IgD-negative memory B cell (primary cell): Measurements from ENCODE around the gene SLC25A51. TPM values are rescaled to one million over a fixed set of nuclear protein-coding genes. Genes with fewer than 3 reads are reported as not detected.

Source experiments
- H3K27ac Mint-ChIP-seq, 3 donors: one replicate each; pipeline ENCODE4 v1.8.0; 2020 to 2022; ENCODE audit warnings: mild to moderate bottlenecking in 3 of 3, mixed read lengths in 3 of 3, moderate library complexity in 1 of 3
- H3K27me3 Mint-ChIP-seq: one replicate; pipeline ENCODE4 v1.8.0; 2021; ENCODE audit warnings: mixed read lengths
- H3K36me3 Mint-ChIP-seq: one replicate; pipeline ENCODE4 v1.8.0; 2020; ENCODE audit warnings: mild to moderate bottlenecking, mixed read lengths
- H3K4me1 Mint-ChIP-seq, 3 donors: one replicate each; pipeline ENCODE4 v1.8.0; 2020 to 2022; ENCODE audit warnings: mixed read lengths in 3 of 3, mild to moderate bottlenecking in 1 of 3
- H3K4me3 Mint-ChIP-seq, 4 donors: one replicate each; pipeline ENCODE4 v1.8.0; 2020 to 2022; ENCODE audit warnings: mild to moderate bottlenecking in 4 of 4, mixed read lengths in 4 of 4, moderate library complexity in 3 of 4
- H3K9me3 Mint-ChIP-seq, 3 donors: one replicate each; pipeline ENCODE4 v1.8.0; 2020 to 2021; ENCODE audit warnings: mixed read lengths in 3 of 3, mild to moderate bottlenecking in 1 of 3
- polyA plus RNA-seq: library from polyadenylated mRNA; unstranded; fragments of 300-500 nt; fragmentation: Illumina TruSeq; gene quantifications from one replicate; pipeline ENCODE4 v1.2.3, GENCODE V29; 2021

The SLC25A51 gene
- polyA plus RNA-seq, 1 donor from 2014 or later = 13.1 TPM

- Mint-ChIP-seq H3K27ac (no peak overlapping the region), H3K4me3 (no peak overlapping the region), H3K9me3 (no peaks in the 10 kb centered on the region), H3K36me3 (peaks cover 2% of the 10 kb centered on the region), H3K4me1 (no peaks in the 10 kb centered on the region), H3K27me3 (peaks cover 10% of the 10 kb centered on the region)
Measured at GRCh38 chr9:37943345-37944265, 39.7 kb upstream of the SLC25A51 start.

GRCh38 chr9:37942621-37943344 lies 38.9 kb upstream of the SLC25A51 start:
- no peaks in the 10 kb centered on the region for H3K4me1 Mint-ChIP-seq

GRCh38 chr9:37941253-37941652 lies 37.3 kb upstream of the SLC25A51 start:
- Mint-ChIP-seq H3K27ac (no peak overlapping the region), H3K27me3 (peaks cover 10% of the 10 kb centered on the region), H3K4me3 (no peak overlapping the region), H3K36me3 (peaks cover 2% of the 10 kb centered on the region), H3K9me3 (no peaks in the 10 kb centered on the region), H3K4me1 (no peaks in the 10 kb centered on the region)

More at GRCh38 chr9:37942621-37943344, 38.9 kb upstream of the SLC25A51 start:
- no peak overlapping the region for H3K4me3 Mint-ChIP-seq
- H3K9me3 Mint-ChIP-seq = no peaks in the 10 kb centered on the region
- peaks cover 2% of the 10 kb centered on the region for H3K36me3 Mint-ChIP-seq
- peaks cover 10% of the 10 kb centered on the region for H3K27me3 Mint-ChIP-seq
- no peak overlapping the region for H3K27ac Mint-ChIP-seq

DNA sequence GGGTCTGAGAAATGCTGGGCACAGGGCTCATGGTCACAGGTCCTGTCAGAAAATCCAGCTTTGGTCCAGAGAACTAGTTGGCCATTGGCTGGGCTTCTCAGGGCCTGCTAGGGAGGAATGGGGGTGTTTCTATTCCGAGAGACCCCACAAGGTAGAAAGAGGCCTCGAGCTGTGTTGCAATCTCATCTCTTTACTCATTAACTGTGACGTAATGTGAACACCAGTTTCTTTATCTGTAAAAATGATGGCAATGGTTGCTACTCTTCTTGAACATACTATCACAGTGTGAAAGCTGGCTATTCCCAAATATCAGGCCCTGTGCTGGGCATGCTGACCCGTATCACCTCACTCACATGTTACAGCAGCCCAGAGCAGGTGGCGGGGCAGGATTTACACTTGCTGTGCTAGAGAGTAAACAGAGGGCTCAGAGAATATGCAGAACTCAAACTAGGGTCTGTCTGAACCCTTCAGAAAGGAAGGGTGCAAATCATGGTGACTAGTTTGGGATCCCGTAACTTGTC lies 35.7 kb upstream of the SLC25A51 start:
- Mint-ChIP-seq H3K27me3 (peaks cover 4% of the 10 kb centered on the region), H3K9me3 (no peaks in the 10 kb centered on the region), H3K36me3 (peaks cover 2% of the 10 kb centered on the region), H3K27ac (no peak overlapping the region), H3K4me1 (no peaks in the 10 kb centered on the region), H3K4me3 (no peak overlapping the region)

GRCh38 chr9:37938121-37938891 lies 34.4 kb upstream of the SLC25A51 start:
- H3K9me3 Mint-ChIP-seq = no peaks in the 10 kb centered on the region
- H3K27ac Mint-ChIP-seq = no peak overlapping the region
- peaks cover 2% of the 10 kb centered on the region for H3K36me3 Mint-ChIP-seq
- peaks cover 4% of the 10 kb centered on the region for H3K27me3 Mint-ChIP-seq
- no peak overlapping the region for H3K4me3 Mint-ChIP-seq
- H3K4me1 Mint-ChIP-seq = no peaks in the 10 kb centered on the region

- Mint-ChIP-seq H3K36me3 (peaks cover 2% of the 10 kb centered on the region), H3K4me3 (no peak overlapping the region), H3K4me1 (no peaks in the 10 kb centered on the region), H3K27ac (no peak overlapping the region), H3K9me3 (no peaks in the 10 kb centered on the region), H3K27me3 (peaks cover 2% of the 10 kb centered on the region)
Measured at GRCh38 chr9:37937366-37937765, 33.4 kb upstream of the SLC25A51 start.

DNA sequence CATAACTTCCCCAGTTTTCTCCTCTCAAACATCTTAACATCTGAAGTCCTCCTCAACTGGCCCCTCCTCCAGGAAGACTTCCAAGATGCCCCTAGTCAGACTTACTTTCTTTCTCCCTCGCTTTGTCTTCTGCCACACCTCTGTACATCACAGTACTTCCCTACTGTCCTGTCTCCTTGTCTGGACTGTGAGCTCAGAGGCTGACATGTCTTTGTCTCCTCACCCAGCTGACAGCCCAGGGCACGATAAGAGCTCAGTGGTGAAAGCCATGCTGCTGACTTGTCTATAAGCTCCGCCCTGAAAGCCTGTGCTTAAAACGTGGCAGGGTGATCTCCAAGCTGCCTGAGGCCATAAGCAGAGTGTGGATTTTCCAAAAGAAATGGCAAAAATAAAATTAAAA lies 33.0 kb upstream of the SLC25A51 start:
- Mint-ChIP-seq H3K36me3 (peaks cover under 1% of the 10 kb centered on the region), H3K4me3 (no peak overlapping the region), H3K4me1 (no peaks in the 10 kb centered on the region), H3K27ac (peak overlapping the region in 1 of 3 donors; percentile 54), H3K27me3 (peaks cover under 1% of the 10 kb centered on the region), H3K9me3 (no peaks in the 10 kb centered on the region)

- Mint-ChIP-seq H3K9me3 (no peaks in the 10 kb centered on the region), H3K27me3 (no peaks in the 10 kb centered on the region), H3K27ac (peak overlapping the region in 1 of 3 donors; percentile 59), H3K4me3 (no peak overlapping the region), H3K36me3 (no peaks in the 10 kb centered on the region), H3K4me1 (no peaks in the 10 kb centered on the region)
Measured at GRCh38 chr9:37936376-37936775, 32.4 kb upstream of the SLC25A51 start.

GRCh38 chr9:37935096-37935495 lies 31.2 kb upstream of the SLC25A51 start:
- no peak overlapping the region for H3K4me3 Mint-ChIP-seq
- no peaks in the 10 kb centered on the region for H3K36me3 Mint-ChIP-seq
- H3K9me3 Mint-ChIP-seq = peaks cover 0 to 4% (median 0%) of the 10 kb centered on the region in 3 donors
- H3K27me3 Mint-ChIP-seq = no peaks in the 10 kb centered on the region
- H3K4me1 Mint-ChIP-seq = no peaks in the 10 kb centered on the region
- no peak overlapping the region for H3K27ac Mint-ChIP-seq

DNA sequence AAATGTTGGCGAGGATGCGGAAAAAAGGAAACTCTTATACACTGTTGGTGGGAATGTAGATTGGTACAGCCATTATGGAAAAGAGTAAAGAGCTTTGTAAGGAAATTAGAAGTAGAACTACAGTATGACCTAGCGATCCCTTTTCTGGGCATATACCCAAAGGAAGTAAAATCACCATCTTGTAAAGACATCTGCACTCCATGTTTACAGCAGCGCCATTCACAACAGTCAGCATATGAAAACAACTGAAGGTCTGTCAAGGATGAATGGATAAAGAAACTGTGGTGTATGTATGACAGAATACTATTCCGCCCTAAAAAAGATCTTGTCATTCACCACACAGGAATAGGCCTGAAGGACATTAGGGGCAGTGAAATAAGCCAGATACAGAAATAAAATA lies 27.7 kb upstream of the SLC25A51 start:
- Mint-ChIP-seq H3K4me3 (no peak overlapping the region), H3K36me3 (no peaks in the 10 kb centered on the region), H3K9me3 (peaks cover 0 to 4% (median 0%) of the 10 kb centered on the region in 3 donors), H3K27me3 (peaks cover 2% of the 10 kb centered on the region), H3K4me1 (no peaks in the 10 kb centered on the region), H3K27ac (no peak overlapping the region)

DNA sequence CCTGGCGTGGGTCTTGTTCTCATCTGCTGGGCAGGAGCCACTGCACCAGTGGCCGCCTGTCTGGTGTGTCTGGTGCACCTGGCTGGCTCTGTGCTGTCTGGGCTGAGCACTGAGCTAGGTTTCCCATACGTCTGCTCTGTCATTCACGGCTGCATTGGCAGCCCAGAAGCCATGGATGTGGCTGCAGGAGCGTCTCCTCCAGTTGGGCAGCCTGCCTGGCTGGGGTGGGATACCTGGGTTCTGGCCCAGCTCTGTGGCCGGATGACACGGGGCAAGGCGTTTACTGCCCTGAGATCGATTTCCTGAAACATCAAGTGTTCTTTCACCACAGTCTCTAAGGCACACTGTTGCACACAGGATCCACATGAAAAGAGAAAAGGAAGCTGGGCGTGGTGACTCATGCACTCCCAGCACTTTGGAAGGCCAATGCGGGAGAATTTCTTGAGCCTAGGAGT lies 25.5 kb upstream of the SLC25A51 start:
- H3K27ac Mint-ChIP-seq = peak overlapping the region in 1 of 3 donors; percentile 57
- H3K4me3 Mint-ChIP-seq = no peak overlapping the region
- H3K27me3 Mint-ChIP-seq = peaks cover 5% of the 10 kb centered on the region
- H3K36me3 Mint-ChIP-seq = no peaks in the 10 kb centered on the region
- no peaks in the 10 kb centered on the region for H3K4me1 Mint-ChIP-seq
- H3K9me3 Mint-ChIP-seq = peaks cover 0 to 4% (median 0%) of the 10 kb centered on the region in 3 donors

GRCh38 chr9:37928552-37929430 lies 24.9 kb upstream of the SLC25A51 start:
- Mint-ChIP-seq H3K36me3 (no peaks in the 10 kb centered on the region), H3K4me3 (peak overlapping the region in 1 of 4 donors; percentile 28), H3K4me1 (no peaks in the 10 kb centered on the region), H3K27ac (peak overlapping the region in 1 of 3 donors; percentile 57), H3K27me3 (peaks cover 5% of the 10 kb centered on the region), H3K9me3 (peaks cover 0 to 4% (median 0%) of the 10 kb centered on the region in 3 donors)

GRCh38 chr9:37927601-37928551 lies 23.9 kb upstream of the SLC25A51 start:
- Mint-ChIP-seq H3K27me3 (peaks cover 5% of the 10 kb centered on the region), H3K4me1 (no peaks in the 10 kb centered on the region), H3K9me3 (peaks cover 0 to 4% (median 0%) of the 10 kb centered on the region in 3 donors), H3K27ac (no peak overlapping the region), H3K4me3 (no peak overlapping the region), H3K36me3 (no peaks in the 10 kb centered on the region)
